Suprapubic skin (tissue), 4 donors: Measurements from ENCODE around the gene DCDC2C. TPM values are rescaled to one million over a fixed set of nuclear protein-coding genes. Genes with fewer than 3 reads are reported as not detected.

ENCODE experiments used
- DNase-seq, 2 donors: peaks; one replicate each; pipeline ENCODE4 v3.0.0-alpha.2; 2019; ENCODE audit warnings: low spot score in 2 of 2
- H3K27ac ChIP-seq: fragments of 200-600 bp; sonication (generic); one replicate; pipeline ENCODE4 v1.5.1; 2019
- H3K27me3 ChIP-seq: fragments of 200-600 bp; sonication (generic); one replicate; pipeline ENCODE4 v1.5.1; 2019
- H3K36me3 ChIP-seq: fragments of 200-600 bp; sonication (generic); one replicate; pipeline ENCODE4 v1.5.1; 2019
- H3K4me1 ChIP-seq: fragments of 200-600 bp; sonication (generic); one replicate; pipeline ENCODE4 v1.5.1; 2019
- H3K4me3 ChIP-seq: fragments of 200-600 bp; sonication (generic); one replicate; pipeline ENCODE4 v1.5.1; 2019; ENCODE audit warnings: mild to moderate bottlenecking
- H3K9me3 ChIP-seq: fragments of 200-600 bp; sonication (generic); one replicate; pipeline ENCODE4 v1.5.1; 2019
- EP300 ChIP-seq: sonication (generic); formaldehyde crosslinking; IDR thresholded peaks from one replicate; pipeline ENCODE4 v1.6.1; 2017; ENCODE audit warnings: antibody characterized with exemption
- POLR2A ChIP-seq, 2 donors: fragments of 450-650 bp; IDR thresholded peaks; one replicate each; pipeline ENCODE4 v1.6.1; 2017; ENCODE audit warnings: antibody characterized with exemption in 2 of 2, mild to moderate bottlenecking in 2 of 2, moderate library complexity in 2 of 2
- POLR2AphosphoS5 ChIP-seq, 3 donors: sonication (generic); formaldehyde crosslinking; IDR thresholded peaks; one replicate each; pipeline ENCODE4 v1.6.1; 2017; ENCODE audit warnings: antibody characterized with exemption in 3 of 3
- WGBS: methylation state at CpG from one replicate; pipeline ENCODE4 v1.1.5; 2018; 5-methylcytosine and 5-hydroxymethylcytosine counted together
- total RNA-seq, 4 donors: library from RNA; depleted of rRNA; stranded (reverse); fragments of >200 nt; gene quantifications; one replicate each; pipeline ENCODE4 v1.1.0, GENCODE V29; 2016
- TF ChIP-seq, protein P1 (sequence below), 2 donors: fragments of 200-600 bp in 1 of 2; fragments of 450-650 bp in 1 of 2; sonication (generic) in 1 of 2; IDR thresholded peaks; one replicate each; pipeline ENCODE4 v1.5.1; 2016 to 2019; ENCODE audit warnings: antibody characterized with exemption in 2 of 2, mild to moderate bottlenecking in 1 of 2, moderate library complexity in 1 of 2

Gene DCDC2C
- total RNA-seq, 4 donors from 2014 or later, result 1.0 TPM; not detected in 3

DNA sequence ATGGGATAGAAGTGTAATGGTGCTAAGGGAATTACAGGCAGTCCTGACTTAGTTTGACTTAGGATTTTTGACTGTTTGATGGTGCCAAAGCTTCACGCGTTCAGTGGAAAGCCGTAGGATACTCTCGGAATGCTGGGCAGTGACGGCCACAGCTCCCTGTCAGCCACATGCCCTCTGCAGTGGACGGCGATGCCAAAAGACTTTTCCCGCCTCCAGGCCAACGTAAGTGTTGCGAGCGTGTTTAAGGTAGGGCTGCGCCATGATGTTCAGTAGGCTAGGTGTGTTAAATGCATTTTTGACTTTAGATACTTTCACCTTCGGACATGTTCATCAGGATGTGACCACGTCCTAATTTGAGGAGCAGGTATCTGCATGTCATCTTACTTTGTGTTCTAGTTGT lies 63.4 kb downstream of the DCDC2C start:
- H3K9me3 ChIP-seq, result no peaks in the 10 kb centered on the region
- H3K4me1 ChIP-seq, result no peaks in the 10 kb centered on the region
- H3K36me3 ChIP-seq, result no peaks in the 10 kb centered on the region
- TF ChIP-seq POLR2AphosphoS5 (IDR thresholded peaks at IDR 0.05), result no peak
- no peak for TF ChIP-seq POLR2A (IDR thresholded peaks at IDR 0.05)
- TF ChIP-seq, protein P1, sequence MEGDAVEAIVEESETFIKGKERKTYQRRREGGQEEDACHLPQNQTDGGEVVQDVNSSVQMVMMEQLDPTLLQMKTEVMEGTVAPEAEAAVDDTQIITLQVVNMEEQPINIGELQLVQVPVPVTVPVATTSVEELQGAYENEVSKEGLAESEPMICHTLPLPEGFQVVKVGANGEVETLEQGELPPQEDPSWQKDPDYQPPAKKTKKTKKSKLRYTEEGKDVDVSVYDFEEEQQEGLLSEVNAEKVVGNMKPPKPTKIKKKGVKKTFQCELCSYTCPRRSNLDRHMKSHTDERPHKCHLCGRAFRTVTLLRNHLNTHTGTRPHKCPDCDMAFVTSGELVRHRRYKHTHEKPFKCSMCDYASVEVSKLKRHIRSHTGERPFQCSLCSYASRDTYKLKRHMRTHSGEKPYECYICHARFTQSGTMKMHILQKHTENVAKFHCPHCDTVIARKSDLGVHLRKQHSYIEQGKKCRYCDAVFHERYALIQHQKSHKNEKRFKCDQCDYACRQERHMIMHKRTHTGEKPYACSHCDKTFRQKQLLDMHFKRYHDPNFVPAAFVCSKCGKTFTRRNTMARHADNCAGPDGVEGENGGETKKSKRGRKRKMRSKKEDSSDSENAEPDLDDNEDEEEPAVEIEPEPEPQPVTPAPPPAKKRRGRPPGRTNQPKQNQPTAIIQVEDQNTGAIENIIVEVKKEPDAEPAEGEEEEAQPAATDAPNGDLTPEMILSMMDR (IDR thresholded peaks at IDR 0.05), result no peak
- no peak for TF ChIP-seq EP300
- no peak for DNase-seq
- H3K27me3 ChIP-seq, result peaks cover 2% of the 10 kb centered on the region
- H3K4me3 ChIP-seq, result no peak overlapping the region
- no peak overlapping the region for H3K27ac ChIP-seq
- 86% methylated on average over 14 of the region's 14 CpGs for WGBS

DNA sequence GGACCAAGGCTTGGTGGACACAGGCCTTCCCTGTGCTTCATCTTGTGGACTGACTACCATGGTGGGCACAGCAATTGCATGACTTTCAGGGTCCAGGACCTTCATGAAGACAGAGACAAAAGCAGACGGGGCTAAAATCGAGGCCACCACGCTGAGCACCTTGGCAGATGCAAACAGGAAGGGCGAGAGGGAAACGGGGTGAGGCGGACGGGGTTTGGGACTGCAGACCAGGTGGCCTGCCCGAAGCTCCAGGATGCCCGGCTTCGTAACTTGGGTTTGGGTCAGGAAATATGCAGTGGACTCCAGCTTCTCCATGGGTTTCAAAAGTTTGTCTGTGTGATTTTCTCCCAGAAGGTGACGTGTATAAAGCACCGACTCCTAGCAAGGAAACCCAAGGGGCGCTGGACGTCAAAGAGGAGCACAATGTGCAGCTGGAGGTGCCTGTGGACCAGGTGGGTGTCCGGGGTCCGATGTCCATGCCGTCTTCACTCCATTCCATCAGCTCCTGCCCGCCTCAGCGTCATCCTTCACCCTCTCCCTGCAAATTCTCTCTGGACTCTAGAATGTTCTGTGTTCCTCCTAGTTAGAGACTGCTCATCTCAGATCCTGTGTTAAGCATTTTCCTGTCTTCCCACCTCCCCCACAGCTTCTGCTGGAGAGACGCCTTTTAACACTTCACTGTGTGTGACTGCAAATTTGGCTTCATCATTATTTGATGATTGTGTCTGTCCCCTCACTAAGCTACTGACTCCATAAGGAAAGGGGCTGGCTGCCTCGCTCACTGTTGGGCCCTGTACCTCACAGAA lies 65.8 kb downstream of the DCDC2C start:
- no peak for TF ChIP-seq POLR2AphosphoS5 (IDR thresholded peaks at IDR 0.05)
- TF ChIP-seq EP300, result no peak
- TF ChIP-seq POLR2A (IDR thresholded peaks at IDR 0.05), result no peak
- TF ChIP-seq, protein P1 (IDR thresholded peaks at IDR 0.05), result no peak
- Histone ChIP-seq H3K9me3 (no peaks in the 10 kb centered on the region), H3K4me1 (no peaks in the 10 kb centered on the region), H3K36me3 (no peaks in the 10 kb centered on the region), H3K27me3 (no peaks in the 10 kb centered on the region), H3K4me3 (no peak overlapping the region), H3K27ac (no peak overlapping the region)
- WGBS, result 89% methylated on average over 21 of the region's 21 CpGs
- DNase-seq, result no peak

DNA sequence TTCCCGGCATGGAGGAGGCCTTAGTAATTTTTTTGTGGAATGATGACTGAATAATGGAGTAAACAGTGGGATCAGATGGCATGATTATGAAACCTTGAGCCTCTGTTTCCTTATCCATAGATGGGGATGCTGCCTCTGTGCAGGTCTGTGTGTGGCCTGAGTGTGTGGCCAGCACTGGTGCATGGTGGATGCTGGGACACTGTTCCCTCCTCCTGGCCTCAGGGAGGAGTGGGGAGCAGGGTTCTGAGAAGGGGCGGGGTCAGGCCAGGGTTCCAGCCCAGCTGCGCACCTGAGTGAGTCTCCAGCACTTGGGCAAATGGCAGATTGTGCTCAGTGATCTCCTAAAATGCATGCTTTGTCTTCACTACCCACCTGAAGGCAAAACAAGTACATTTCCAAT lies 66.4 kb downstream of the DCDC2C start:
- H3K9me3 ChIP-seq, result no peaks in the 10 kb centered on the region
- no peaks in the 10 kb centered on the region for H3K4me1 ChIP-seq
- no peak overlapping the region for H3K4me3 ChIP-seq
- TF ChIP-seq, protein P1 (IDR thresholded peaks at IDR 0.05), result no peak
- no peak for TF ChIP-seq POLR2A (IDR thresholded peaks at IDR 0.05)
- no peak for TF ChIP-seq POLR2AphosphoS5 (IDR thresholded peaks at IDR 0.05)
- no peak for TF ChIP-seq EP300
- no peaks in the 10 kb centered on the region for H3K27me3 ChIP-seq
- no peak for DNase-seq
- H3K27ac ChIP-seq, result no peak overlapping the region
- H3K36me3 ChIP-seq, result no peaks in the 10 kb centered on the region
- WGBS, result 90% methylated on average over 3 of the region's 3 CpGs

DNA sequence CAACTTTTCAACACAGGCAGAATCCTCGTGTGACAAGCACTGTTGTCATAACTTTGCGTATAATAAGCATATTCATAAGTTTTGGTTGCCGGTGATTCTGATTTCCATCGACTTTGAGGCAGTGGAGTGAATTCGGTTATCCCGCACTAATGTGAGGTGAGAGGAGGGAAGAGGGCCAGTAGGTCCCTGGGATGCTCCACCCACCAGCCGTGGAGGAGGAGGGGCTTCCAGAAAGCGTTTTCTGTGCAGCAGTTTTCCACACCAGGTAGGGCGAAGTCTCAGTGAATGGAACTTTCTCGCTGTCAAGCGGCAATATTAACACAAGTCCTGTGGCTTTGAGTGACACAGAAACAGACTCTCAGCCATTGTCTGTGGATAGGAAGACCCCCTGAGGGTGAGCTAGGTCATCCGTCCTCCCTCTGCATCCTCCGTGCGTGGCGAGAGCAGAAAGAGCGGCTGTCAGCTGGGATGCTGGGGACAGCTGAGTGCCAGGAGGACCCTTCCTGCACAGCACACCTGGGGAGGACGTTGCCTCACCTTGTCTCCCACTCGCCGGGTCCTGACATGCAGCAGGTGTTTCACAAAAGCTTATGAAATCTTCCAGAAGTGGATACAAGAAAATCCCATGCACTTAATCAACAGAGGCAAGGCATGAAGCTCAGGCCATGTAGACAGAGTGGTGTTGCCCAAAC lies 67.5 kb downstream of the DCDC2C start:
- Histone ChIP-seq H3K9me3 (no peaks in the 10 kb centered on the region), H3K4me3 (no peak overlapping the region), H3K27me3 (no peaks in the 10 kb centered on the region), H3K4me1 (no peaks in the 10 kb centered on the region), H3K36me3 (no peaks in the 10 kb centered on the region), H3K27ac (no peak overlapping the region)
- no peak for TF ChIP-seq POLR2A (IDR thresholded peaks at IDR 0.05)
- DNase-seq, result no peak
- 77% methylated on average over 19 of the region's 19 CpGs for WGBS

DNA sequence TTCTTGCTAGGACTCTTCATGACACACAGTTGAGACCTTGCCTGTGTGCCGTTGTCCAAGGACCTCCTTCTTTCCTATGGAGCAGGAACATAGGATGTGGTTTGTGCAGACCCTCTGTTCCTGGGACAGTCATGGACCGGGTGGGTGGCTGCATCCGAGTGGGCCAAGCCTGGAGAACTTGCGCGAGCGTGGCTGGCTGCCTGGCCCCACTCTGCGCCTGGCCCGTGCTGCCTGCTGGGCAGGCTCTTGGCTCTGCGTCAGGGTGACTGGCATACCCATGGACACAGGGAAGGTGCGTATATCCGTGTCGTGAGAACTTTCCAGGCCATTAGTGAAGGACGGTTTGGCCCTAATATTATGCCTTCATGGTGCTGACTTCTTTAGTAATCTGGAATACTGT lies 68.2 kb downstream of the DCDC2C start:
- TF ChIP-seq POLR2A (IDR thresholded peaks at IDR 0.05) (no peak), EP300 (no peak), POLR2AphosphoS5 (IDR thresholded peaks at IDR 0.05) (no peak)
- TF ChIP-seq, protein P1 (IDR thresholded peaks at IDR 0.05), result no peak
- no peaks in the 10 kb centered on the region for H3K36me3 ChIP-seq
- no peaks in the 10 kb centered on the region for H3K4me1 ChIP-seq
- DNase-seq, result no peak
- H3K4me3 ChIP-seq, result no peak overlapping the region
- no peak overlapping the region for H3K27ac ChIP-seq
- no peaks in the 10 kb centered on the region for H3K27me3 ChIP-seq
- no peaks in the 10 kb centered on the region for H3K9me3 ChIP-seq
- 89% methylated on average over 13 of the region's 13 CpGs for WGBS
